ENCODE measurements around the gene CCDC12.

- TF ChIP-seq CTCF (conservative IDR thresholded peaks at IDR 0.05; ENCODE audit: low read depth, low read length), result no peak
- TF ChIP-seq EZH2phosphoT487 (IDR thresholded peaks at IDR 0.05; ENCODE audit: borderline replicate concordance, low read length), result no peak
Measured at GRCh38 chr3:46934498-46935167, 41.9 kb downstream of the CCDC12 start.
